Esophagus mucosa (tissue), 1 donor: ENCODE measurements around the gene BPIFA1. TPM values are rescaled to one million over a fixed set of nuclear protein-coding genes. Genes with fewer than 3 reads are reported as not detected.
A peak's percentile ranks its signal among the peaks of the same experiment; 100 is the strongest.

Experiments used
- ATAC-seq: fragments of 200-7000 bp; cut with Tn5 transposase; one replicate; pipeline ENCODE4 v1.9.1; 2020
- total RNA-seq: library from RNA; stranded (reverse); gene quantifications from one replicate; pipeline ENCODE4 v1.2.4, GENCODE V29; 2023
- donor health status: DM: yes; HTN: yes; CAD: no.

The BPIFA1 gene
- not detected for total RNA-seq

DNA sequence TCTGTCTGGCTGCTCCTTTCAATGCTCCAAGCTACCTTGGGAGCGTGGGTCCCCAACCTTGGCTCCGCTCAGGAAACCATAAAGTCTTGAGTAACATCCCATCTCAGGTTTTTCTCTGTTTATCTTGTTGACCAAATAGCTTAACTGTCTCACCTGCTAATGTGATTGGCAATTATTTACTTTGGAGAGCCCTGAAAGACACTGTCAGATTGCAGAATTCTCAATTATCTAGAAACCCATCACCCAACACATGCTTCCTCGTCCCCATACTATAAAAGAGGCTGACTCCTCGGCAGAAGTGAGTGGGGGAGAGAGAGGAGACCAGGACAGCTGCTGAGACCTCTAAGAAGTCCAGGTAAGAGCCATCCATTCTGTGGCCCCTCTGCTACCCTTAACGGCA, at the start of gene BPIFA1:
Gene BPIFA1 (plus strand): TSS at position 301 of the 400 bp plus-strand sequence. CDS start 1,716 bp downstream, outside the sequence.
- ATAC-seq: no peak

GRCh38 chr20:33187491-33187890, 48.3 kb upstream of the BPIFA1 start:
- ATAC-seq: no peak

GRCh38 chr20:33188421-33188820, 47.4 kb upstream of the BPIFA1 start:
- ATAC-seq: no peak

GRCh38 chr20:33191484-33191883, 44.3 kb upstream of the BPIFA1 start:
- no peak for ATAC-seq

GRCh38 chr20:33191955-33192354, 43.8 kb upstream of the BPIFA1 start:
- no peak for ATAC-seq

GRCh38 chr20:33192912-33193501, 42.8 kb upstream of the BPIFA1 start:
- ATAC-seq: no peak

DNA sequence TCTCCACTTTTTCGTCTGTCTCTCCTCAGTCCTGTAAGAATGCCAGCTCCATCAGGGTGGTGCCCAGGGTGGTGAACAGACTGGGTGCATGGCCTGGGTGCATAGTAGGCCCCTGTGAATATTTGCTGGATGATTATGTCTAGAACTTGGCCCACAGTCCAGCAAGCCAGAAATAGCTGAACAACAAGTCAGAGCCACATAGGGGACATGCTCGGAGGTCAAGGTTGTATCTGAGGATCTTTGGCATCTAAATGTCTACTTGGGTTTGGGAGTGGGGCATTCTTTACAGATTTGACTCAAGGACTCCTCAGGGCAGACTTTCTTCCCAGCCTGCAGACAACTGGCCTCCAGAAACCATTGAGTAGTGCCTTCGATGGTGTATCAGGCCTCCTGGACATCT, 36.8 kb upstream of the BPIFA1 start:
- ATAC-seq: no peak

GRCh38 chr20:33202451-33202850, 33.3 kb upstream of the BPIFA1 start:
- ATAC-seq: no peak

GRCh38 chr20:33203444-33203843, 32.4 kb upstream of the BPIFA1 start:
- no peak for ATAC-seq

- ATAC-seq: peak; percentile 60
Observed at GRCh38 chr20:33209789-33210188, 26.0 kb upstream of the BPIFA1 start.

- no peak for ATAC-seq
Observed at GRCh38 chr20:33210371-33210770, 25.4 kb upstream of the BPIFA1 start.

DNA sequence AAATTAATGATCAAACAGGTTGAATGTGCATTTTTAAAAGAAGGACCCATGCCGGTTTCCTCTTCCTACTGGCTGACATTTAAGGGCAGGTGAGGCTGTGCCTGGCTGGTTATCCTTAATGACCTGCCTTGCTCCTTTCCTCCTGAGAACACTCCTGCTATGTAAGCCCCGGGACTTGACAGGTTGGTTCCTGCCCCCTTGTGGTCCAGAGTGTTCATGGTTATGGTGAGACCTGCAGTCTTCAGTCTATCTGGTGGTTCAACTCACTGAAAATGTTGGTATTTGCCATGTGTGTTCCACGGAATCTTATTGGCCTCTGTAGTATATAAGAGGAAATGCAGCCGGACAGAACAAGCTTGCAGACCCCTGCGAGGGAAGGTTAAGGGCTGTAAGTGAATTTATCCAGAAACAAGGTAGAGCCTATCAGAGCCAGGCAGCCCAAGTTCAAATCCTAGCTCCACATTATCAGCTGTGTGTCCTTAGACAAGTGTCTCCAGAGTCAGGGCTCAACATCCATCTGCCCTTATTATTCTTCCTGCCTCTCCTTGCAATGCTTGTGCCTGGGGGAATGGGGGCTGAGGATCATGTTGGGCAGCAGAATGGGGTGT, 23.9 kb upstream of the BPIFA1 start:
- peak; percentile 63 for ATAC-seq

- ATAC-seq: no peak
Observed at GRCh38 chr20:33217052-33217451, 18.7 kb upstream of the BPIFA1 start, which contains the start of gene BPIFA3. BPIFA3 (plus strand) TSS chr20:33217352; CDS start chr20:33217537, 185 bp downstream.

GRCh38 chr20:33224399-33224798, 11.4 kb upstream of the BPIFA1 start:
- no peak for ATAC-seq

- no peak for ATAC-seq
Observed at GRCh38 chr20:33229843-33230242, 6.0 kb upstream of the BPIFA1 start.

DNA sequence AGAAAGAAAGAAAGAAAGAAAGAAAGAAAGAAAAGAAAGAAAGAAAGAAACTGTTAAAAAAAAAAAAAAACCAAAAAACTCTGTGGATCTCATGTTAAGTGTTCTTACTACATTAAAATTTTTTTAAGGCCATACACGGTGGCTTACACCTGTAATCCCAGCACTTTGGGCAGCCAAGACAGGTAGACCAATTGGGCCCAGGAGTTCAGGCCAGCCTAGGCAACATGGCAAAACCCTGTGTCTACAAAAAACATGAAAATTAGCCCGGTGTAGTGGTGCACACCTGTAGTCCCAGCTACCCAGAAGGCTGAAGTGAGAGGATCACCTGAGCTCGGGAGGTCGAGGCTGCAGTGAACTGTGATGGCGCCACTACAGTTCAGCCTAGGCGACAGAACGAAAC, 4.6 kb upstream of the BPIFA1 start:
- no peak for ATAC-seq

GRCh38 chr20:33232486-33233072, 3.2 kb upstream of the BPIFA1 start:
- ATAC-seq: no peak

GRCh38 chr20:33233129-33233774, 2.5 kb upstream of the BPIFA1 start:
- ATAC-seq: no peak

GRCh38 chr20:33234050-33234449, 1.7 kb upstream of the BPIFA1 start:
- no peak for ATAC-seq

- no peak for ATAC-seq
Observed at GRCh38 chr20:33236351-33236750, 555 bp downstream of the BPIFA1 start.

DNA sequence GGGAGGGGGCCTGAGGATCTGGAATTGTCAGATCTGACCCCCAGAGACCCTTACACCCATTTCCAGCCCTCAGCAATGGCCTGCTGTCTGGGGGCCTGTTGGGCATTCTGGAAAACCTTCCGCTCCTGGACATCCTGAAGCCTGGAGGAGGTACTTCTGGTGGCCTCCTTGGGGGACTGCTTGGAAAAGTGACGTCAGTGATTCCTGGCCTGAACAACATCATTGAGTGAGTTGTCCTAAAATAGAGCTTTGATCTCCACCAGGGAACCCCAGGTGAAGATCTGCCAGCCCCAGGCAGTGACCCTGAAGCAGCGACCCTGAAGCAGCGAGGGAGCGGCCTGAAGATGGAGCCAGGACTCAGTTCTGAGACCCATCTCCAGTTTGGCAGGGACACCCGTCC, 2.2 kb downstream of the BPIFA1 start:
- no peak for ATAC-seq

DNA sequence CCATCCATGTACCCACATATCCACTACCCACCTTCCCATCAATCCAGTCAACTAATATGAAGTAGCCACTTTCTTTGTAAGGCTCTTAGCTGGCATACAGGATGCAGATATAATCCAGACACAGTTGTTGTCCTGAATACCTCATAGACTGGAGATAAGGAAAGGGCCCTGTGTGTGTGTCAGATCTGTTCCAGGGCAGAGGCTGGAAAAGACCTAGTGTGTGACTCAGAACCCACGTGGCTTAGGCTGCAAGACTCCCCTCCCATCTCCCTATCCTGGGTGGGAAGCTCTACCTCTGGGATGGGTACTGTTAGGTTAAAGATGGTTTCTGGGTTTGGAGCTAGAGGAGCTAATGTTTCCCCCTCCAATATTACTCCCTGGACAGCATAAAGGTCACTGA, 3.6 kb downstream of the BPIFA1 start:
- no peak for ATAC-seq

DNA sequence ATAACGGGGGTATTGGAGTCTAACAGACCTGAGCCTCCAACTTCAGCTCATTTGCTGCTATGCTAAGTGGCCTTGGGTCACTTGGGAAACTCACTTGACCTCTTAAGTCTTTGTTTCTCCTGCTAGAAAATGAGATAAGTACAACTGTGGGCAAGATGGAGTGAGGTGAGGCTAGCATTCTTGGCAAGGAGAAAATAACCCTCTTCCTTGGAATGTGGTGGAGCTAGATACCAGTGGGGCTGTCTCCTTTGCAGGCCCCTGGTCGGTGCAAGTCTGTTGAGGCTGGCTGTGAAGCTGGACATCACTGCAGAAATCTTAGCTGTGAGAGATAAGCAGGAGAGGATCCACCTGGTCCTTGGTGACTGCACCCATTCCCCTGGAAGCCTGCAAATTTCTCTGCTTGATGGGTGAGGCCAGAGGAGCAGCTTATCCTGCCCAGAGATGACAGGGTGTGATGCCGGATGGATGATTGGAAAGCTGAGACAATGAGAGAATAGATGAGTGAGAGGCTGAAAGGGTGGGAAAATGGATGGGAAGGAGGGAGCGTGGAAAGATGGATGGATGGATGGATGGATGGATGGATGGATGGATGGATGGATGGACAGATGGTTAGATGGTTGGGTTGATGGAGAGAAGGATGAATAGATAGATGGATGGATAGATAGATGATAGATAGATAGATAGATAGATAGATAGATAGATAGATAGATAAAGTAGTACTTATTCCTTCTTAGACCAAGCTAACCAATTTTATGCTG, 4.4 kb downstream of the BPIFA1 start:
- no peak for ATAC-seq
